ENCODE measurements around the gene SULT1A2. TPM values are rescaled to one million over a fixed set of nuclear protein-coding genes. Genes with fewer than 3 reads are reported as not detected.
"Not testable (repeated sequence)": the region's sequence is repeated elsewhere in the genome, so short reads cannot be mapped to it uniquely, and the experiment has no call there.

Gene SULT1A2
- total RNA-seq, 2 donors from 2014 or later, result not detected

GRCh38 chr16:28569021-28569420 is 27.8 kb downstream of the SULT1A2 start:
- Histone ChIP-seq H3K4me3 (no peak overlapping the region), H3K4me1 (ENCODE audit: control insufficient read depth in 1 of 2, low read depth in 2 of 2) (no peaks in the 10 kb centered on the region), H3K27me3 (replicated peaks; ENCODE audit: insufficient read depth) (no peaks in the 10 kb centered on the region), H3K27ac (no peak overlapping the region), H3K9me3 (no peaks in the 10 kb centered on the region), H3K36me3 (no peaks in the 10 kb centered on the region)
- ATAC-seq (ENCODE audit: insufficient number of reproducible peaks, low FRiP score, low read depth) (no peak), DNase-seq (ENCODE audit: low spot score) (no peak)
- no peak for TF ChIP-seq CTCF (IDR thresholded peaks at IDR 0.05)

- no peaks in the 10 kb centered on the region for H3K27me3 ChIP-seq (replicated peaks; ENCODE audit: insufficient read depth)
- H3K9me3 ChIP-seq, result no peaks in the 10 kb centered on the region
- H3K27ac ChIP-seq, result no peak overlapping the region
- no peak for TF ChIP-seq CTCF (IDR thresholded peaks at IDR 0.05)
- H3K4me3 ChIP-seq, result no peak overlapping the region
- H3K36me3 ChIP-seq, result no peaks in the 10 kb centered on the region
- peaks cover 0 to 1% of the 10 kb centered on the region in 2 donors for H3K4me1 ChIP-seq (ENCODE audit: control insufficient read depth in 1 of 2, low read depth in 2 of 2)
- no peak for DNase-seq (ENCODE audit: low spot score)
- no peak for ATAC-seq (ENCODE audit: insufficient number of reproducible peaks, low FRiP score, low read depth)
Observed at GRCh38 chr16:28567292-28567691, 29.6 kb downstream of the SULT1A2 start.

- H3K27ac ChIP-seq; H3K9me3 ChIP-seq; H3K36me3 ChIP-seq; H3K4me3 ChIP-seq; ATAC-seq (ENCODE audit: insufficient number of reproducible peaks, low FRiP score, low read depth); DNase-seq (ENCODE audit: low spot score); H3K27me3 ChIP-seq (replicated peaks; ENCODE audit: insufficient read depth): not testable (repeated sequence)
- peaks cover 0 to 10% of the 10 kb centered on the region in 2 donors for H3K4me1 ChIP-seq (ENCODE audit: control insufficient read depth in 1 of 2, low read depth in 2 of 2)
Observed at GRCh38 chr16:28566233-28566925, 30.5 kb downstream of the SULT1A2 start.

GRCh38 chr16:28563218-28563617 is 33.6 kb downstream of the SULT1A2 start:
- Histone ChIP-seq H3K36me3 (no peaks in the 10 kb centered on the region), H3K27ac (no peak overlapping the region), H3K9me3 (no peaks in the 10 kb centered on the region), H3K4me3 (no peak overlapping the region), H3K4me1 (ENCODE audit: control insufficient read depth in 1 of 2, low read depth in 2 of 2) (peaks cover 0 to 13% of the 10 kb centered on the region in 2 donors), H3K27me3 (replicated peaks; ENCODE audit: insufficient read depth) (no peaks in the 10 kb centered on the region)
- TF ChIP-seq CTCF (IDR thresholded peaks at IDR 0.05), result no peak
- DNase-seq (ENCODE audit: low spot score), result no peak
- ATAC-seq (ENCODE audit: insufficient number of reproducible peaks, low FRiP score, low read depth), result no peak

- no peak for ATAC-seq (ENCODE audit: insufficient number of reproducible peaks, low FRiP score, low read depth)
- Histone ChIP-seq H3K4me1 (ENCODE audit: control insufficient read depth in 1 of 2, low read depth in 2 of 2) (peaks cover 0 to 13% of the 10 kb centered on the region in 2 donors), H3K27me3 (replicated peaks; ENCODE audit: insufficient read depth) (no peaks in the 10 kb centered on the region), H3K9me3 (no peaks in the 10 kb centered on the region), H3K4me3 (no peak overlapping the region), H3K27ac (no peak overlapping the region), H3K36me3 (no peaks in the 10 kb centered on the region)
- no peak for TF ChIP-seq CTCF (IDR thresholded peaks at IDR 0.05)
- no peak for DNase-seq (ENCODE audit: low spot score)
Observed at GRCh38 chr16:28562199-28562598, 34.7 kb downstream of the SULT1A2 start.

All from thoracic aorta (tissue), 2 donors.